ENCODE results near the gene EDEM2. TPM values are rescaled to one million over a fixed set of nuclear protein-coding genes. Genes with fewer than 3 reads are reported as not detected.
"Not testable (repeated sequence)": the region's sequence is repeated elsewhere in the genome, so short reads cannot be mapped to it uniquely, and the experiment has no call there.

Gene EDEM2, protein sequence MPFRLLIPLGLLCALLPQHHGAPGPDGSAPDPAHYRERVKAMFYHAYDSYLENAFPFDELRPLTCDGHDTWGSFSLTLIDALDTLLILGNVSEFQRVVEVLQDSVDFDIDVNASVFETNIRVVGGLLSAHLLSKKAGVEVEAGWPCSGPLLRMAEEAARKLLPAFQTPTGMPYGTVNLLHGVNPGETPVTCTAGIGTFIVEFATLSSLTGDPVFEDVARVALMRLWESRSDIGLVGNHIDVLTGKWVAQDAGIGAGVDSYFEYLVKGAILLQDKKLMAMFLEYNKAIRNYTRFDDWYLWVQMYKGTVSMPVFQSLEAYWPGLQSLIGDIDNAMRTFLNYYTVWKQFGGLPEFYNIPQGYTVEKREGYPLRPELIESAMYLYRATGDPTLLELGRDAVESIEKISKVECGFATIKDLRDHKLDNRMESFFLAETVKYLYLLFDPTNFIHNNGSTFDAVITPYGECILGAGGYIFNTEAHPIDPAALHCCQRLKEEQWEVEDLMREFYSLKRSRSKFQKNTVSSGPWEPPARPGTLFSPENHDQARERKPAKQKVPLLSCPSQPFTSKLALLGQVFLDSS
- 10 to 100 TPM; 27.9 to 30.6 TPM for total RNA-seq
- long read RNA-seq, donor 1, transcript EDEM2-202 (11 exons, 1,919 nt): major isoform, 13 of 19 reads
- long read RNA-seq, donor 1, partial matches to known transcripts: 0 of 19 reads
- long read RNA-seq, donor 1, other reads (novel, unspliced or antisense): 6 of 19 reads
- long read RNA-seq, donor 2, transcript EDEM2-202 (11 exons, 1,919 nt): major isoform, 80 of 131 reads
- long read RNA-seq, donor 2, partial matches to known transcripts: 7 of 131 reads
- long read RNA-seq, donor 2, other reads (novel, unspliced or antisense): 42 of 131 reads

DNA sequence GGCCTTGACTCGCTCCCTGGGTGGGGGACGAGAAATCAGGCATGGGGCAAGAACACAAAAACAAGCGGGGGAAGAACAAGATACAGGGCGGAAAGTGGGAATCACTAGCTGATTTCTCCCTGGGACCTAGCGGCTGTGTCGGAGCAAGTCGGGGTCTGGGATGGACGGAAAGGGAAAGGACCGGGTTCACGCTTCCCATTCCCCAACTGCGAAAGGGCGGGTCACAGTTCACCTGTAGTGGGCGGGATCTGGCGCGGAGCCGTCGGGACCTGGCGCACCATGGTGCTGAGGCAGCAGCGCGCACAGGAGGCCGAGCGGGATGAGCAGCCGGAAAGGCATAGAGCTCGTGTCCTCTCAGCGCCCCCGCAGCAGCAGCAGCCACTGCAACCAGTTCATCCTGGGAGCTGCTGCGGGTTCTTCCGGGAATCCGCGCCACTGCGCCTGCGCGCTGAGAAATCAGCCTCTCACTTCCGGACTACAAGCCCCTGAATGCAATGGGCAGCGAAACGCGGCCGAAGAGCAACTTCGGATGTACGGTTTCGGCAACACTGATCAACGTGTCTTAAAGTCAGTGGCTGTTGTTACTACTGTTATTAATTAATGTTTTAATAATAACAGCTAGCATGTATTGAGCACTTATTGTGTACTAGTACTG lies at the start of gene EDEM2:
EDEM2 (minus strand) TSS at position 417 of the 655 bp plus-strand sequence; CDS start at position 339, 78 bp downstream.
- intact Hi-C loops (cut with DNase I): loop anchor here in 1 of 2 donors (10.0 kb wide), 1 partner anchor 52 kb away; the partner anchor contains the start of gene TRPC4AP
- peak; percentile 99 for DNase-seq (ENCODE audit: low spot score)

DNA sequence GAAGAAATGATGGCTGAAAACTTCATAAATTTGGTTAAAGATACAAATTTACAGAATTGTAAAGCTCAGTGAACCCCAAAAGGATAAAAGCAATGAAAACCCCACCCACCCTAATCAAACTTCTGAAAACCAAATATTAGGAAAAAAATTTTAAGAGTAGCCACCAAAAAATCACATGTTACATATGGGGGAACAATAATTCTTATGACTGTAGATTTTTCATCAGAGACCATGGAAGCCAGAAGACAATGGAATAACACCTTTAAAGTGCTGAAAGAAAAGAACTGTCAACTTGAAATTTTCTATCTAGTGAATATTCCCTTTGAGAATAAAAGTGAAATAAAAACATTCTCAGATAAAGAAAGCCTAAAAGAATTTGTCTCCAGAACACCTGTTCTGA lies 49.2 kb upstream of the EDEM2 start:
- DNase-seq (ENCODE audit: low spot score): no peak

DNA sequence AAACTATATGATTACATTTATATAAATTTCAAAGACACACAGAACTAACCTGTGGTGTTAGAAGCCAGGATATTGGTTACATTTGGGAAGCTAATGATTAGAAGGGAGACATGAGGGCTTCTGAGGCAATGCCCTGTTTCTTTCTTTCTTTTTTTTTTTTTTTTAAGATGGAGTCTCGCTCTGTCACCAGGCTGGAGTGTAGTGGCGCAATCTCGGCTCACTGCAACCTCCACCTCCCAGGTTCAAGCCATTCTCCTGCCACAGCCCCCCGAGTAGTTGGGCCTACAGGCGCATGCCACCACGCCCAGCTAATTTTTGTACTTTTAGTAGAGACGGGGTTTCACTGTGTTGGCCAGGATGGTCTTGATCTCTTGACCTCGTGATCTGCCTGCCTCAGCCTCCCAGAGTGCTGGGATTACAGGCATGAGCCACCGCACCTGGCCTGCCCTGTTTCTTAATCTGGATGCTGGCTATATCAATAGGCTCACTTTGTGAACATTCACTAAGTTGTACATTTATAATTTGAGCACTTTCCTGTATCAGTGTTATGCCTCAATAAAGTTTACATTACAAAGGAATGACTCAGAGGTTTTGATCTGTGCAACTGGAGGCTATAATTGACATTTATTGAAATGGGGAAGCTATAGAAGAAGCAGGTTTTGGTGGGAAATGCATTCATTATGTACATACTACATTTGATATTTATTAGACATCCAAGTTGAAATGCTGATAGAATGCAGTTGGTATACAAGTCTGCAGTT lies 46.1 kb upstream of the EDEM2 start:
- DNase-seq (ENCODE audit: low spot score); intact Hi-C loops (cut with DNase I): not testable (repeated sequence)

More for the DNA sequence above, 49.2 kb upstream of the EDEM2 start:
- intact Hi-C loops (cut with DNase I): no loop called here

DNA sequence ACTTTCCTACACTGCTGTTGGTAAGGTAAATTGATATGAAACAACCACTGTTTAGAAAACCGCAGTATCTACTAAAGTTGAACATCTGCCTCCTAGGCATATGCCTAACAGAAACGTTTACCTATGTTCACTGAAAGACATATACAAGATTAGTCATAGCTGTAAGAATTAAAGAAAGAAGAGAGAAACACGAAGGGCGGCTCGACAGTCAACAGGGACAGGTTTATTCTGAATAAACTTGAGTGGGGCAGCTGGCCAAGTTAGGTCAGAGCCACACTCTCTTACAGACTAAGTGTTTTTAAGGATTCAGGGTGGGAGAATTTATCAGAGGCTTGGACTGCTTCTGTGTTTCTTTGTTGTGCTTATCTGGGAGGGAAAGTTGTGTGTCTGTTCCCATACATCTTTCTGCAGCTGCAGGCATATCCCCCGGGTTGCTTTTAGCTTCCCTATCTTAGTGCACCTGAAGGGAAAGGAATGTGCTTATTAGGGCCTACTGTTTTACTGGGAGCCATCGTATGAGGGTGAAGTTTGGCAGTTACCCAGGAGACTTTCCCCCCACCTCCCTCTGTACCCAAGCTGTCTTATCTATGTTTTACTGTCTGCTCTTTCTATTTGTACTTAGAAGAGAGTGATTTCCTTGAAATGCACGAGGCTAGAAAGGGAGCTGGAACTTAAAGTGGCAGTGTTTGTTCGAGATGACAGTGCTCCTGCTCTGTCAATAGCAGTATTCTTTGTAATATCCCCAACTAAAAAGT lies 45.2 kb upstream of the EDEM2 start:
- DNase-seq (ENCODE audit: low spot score): no peak

DNA sequence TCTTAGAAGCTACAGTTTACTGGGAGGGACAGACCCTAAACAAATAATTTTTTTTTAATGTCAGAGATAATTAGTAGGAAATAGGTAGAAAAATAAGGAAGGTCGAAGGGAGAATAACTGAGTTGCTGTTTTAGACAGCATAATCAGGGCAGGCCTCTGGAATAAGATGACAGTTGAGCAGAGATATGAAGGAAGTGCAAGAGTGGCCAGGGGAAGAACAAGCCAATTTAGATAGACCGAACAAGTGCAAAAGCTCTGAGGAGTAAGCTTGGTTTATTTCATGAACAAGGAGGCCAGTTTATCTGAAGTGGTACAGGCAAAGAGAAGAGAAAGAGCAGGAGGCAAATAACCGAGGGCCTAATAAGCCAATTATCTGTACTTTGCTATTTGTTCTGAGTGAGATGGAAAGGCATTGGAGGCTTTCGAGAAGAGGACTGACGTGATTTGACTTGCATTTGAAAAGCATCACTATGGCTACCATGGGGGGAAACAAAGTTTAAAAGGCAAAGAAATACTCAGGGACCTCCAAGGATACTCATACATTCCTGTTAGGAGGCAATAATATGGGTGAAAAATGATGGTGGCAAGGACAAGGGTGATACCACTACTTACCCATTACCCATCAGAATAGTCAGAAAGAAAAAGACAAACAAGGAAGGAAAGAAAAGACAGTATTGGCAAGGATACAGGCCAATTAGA lies 44.4 kb upstream of the EDEM2 start:
- intact Hi-C loops (cut with DNase I): no loop called here
- DNase-seq (ENCODE audit: low spot score): no peak

More for the DNA sequence above, 45.2 kb upstream of the EDEM2 start:
- intact Hi-C loops (cut with DNase I): no loop called here

DNA sequence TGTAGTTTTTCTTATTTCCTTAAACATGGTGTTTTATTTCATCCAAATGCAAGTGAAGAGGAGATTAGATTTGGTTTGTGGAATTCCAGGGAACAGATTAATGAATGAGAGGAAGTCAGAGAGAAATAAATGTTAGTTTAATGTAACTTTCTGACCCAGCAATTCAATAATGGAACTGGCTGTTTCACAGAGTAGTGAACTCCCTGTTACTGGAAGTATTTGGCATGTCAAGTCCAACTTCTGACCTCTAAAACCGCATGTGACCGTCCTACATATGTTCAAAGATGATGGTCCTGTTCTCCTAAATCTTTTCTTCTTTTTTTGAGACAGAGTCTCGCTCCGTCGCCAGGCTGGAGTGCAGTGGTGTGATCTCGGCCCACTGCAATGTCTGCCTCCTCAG lies 43.4 kb upstream of the EDEM2 start:
- intact Hi-C loops (cut with DNase I): no loop called here
- DNase-seq (ENCODE audit: low spot score): no peak

DNA sequence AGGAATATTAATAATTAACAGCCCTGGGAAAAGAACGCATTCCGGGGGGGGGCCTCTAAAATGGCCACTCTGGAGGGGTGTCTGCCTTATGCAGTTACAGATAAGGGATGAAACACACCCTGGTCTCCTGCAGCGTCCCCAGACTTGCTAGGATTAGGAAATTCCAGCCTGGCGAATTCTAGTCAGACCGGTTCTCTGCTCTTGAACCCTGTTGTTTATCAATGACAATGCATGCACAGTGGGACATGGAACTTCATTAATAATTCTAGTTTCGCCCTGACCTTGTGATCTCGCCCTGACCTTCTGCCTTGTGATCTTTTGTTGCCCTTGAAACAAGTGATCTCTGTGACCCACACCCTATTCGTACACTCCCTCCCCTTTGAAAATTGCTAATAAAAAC lies 42.1 kb upstream of the EDEM2 start:
- DNase-seq (ENCODE audit: low spot score); intact Hi-C loops (cut with DNase I): not testable (repeated sequence)

DNA sequence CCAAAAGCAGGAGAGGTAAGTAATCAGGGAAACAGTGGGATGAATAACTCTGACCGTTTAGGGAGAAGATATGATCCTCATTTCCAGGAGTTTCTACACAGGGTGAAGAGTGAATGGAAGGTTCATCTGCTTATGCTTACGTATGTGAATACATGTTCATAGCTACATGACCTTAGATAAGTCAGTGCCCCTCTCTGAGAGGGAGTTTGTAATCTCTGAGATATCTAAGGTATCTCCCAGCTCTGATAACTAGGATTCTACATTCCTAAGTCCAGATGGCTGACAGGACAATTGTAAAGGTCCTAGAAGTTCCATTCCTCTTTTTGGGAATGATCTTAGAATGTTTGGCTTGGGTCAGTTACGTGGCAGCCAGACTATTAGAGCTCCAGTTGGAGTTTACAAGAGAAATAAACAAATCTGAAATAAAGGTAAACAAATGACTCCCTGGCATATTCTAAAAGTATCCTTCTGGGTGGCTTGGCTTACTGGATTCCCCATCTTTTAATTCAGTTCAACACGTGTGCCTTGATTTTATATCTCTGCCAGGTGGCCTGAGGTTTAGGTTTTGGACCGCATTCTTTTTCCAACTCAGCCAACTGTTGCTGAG lies 40.6 kb upstream of the EDEM2 start:
- no peak for DNase-seq (ENCODE audit: low spot score)
- intact Hi-C loops (cut with DNase I): no loop called here

DNA sequence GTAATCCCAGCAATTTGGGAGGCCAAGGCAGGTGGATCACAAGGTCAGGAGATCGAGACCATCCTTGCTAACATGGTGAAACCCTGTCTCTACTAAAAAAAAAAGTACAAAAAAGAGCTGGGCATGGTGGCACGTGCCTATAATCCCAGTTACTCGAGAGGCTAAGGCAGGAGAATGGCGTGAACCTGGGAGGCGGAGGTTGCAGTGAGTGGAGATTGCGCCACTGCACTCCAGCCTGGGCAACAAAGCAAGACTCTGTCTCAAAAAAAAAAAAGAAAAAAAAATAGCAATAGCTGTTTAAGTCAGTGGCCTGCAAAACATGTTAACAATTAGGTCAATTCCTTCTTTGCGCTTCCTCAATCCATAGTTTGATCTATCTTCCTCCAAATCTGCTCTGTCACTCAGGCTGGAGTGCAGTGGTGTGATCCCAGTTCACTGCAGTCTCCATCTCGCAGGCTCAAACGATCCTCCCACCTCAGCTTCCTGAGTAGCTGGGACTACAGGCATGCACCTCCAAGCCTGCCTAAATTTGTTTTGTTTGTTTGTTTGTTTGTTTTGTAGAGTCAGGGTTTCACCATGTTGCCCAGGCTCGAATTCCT lies 39.7 kb upstream of the EDEM2 start:
- DNase-seq (ENCODE audit: low spot score); intact Hi-C loops (cut with DNase I): not testable (repeated sequence)

DNA sequence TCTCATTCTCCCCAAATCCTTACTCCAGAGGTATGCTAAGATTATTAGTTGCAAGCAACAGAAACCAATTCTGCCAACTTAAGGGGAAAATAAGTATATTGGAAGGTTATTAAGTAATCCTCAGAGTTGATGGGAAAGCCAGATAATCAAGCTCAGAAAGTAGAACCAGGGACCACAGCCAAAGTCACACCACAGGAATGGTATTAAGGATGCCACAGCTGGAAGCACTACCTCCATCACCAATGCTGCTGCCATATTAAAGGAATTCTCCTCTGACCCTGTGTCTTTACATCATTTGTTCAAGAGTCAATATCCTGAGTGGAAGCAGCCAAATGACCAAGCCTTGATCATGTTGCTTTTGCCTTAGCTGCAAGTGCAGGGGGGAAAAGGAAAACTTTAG lies 34.6 kb upstream of the EDEM2 start:
- intact Hi-C loops (cut with DNase I): no loop called here
- DNase-seq (ENCODE audit: low spot score): no peak

DNA sequence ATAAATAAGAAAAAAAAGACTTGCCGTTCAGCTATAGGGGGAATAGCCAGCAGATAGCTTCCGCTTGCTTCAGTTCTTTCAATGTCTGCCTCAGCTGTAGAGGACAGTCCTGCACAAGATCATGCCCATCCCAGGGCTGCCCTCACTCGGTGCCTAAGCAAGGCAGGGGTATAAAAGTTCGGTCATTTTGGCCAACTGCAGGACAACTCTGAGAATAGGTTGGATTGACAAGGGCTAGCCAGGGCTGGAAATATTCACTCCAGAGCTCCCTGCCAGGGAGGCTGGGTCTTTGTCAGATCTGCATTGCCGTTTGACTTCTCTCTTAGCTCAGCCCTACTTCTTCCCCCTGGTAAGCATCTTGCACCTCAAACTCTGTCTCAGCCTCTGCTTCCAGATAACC lies 33.1 kb upstream of the EDEM2 start:
- intact Hi-C loops (cut with DNase I): no loop called here
- no peak for DNase-seq (ENCODE audit: low spot score)

DNA sequence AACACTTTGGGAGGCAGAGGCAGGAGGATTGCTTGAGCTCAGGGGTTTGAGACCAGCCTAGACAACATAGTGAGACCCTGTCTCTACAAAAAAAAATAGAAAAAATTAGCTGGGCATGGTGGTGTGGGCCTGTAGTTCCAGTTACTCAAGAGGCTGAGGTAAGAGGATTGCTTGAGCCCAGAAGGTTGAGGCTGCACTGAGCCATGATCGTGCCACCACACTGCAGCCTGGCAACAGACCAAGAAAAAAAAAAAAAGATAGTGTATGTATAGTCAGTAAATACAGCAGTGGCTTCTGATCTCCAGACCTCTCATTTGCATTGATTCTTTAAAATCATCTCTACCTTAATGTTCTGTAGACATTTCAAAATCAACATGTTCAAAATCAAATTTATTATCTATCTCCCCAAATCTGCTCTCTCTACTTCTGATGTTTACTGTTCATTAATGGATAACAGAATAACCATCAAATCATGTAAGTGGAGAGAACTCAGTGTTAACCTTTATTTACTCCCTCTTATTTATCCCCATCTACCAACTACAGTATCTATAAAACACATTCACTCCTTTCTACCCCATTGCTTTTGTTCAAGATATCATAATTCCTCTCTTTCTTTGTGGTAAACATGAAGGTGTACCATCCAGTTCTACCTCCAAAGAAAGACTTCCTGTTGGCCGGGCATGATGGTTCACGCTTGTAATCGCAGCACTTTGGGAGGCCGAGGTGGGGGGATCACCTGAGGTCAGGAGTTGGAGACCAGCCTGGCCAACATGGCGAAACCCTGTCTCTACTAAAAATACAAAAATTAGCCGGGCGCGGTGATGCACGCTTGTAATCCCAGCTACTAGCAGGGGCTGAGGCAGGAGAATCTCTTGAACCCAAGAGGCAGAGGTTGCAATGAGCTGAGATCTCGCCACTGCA lies 32.4 kb upstream of the EDEM2 start:
- intact Hi-C loops (cut with DNase I): no loop called here
- DNase-seq (ENCODE audit: low spot score): no peak

DNA sequence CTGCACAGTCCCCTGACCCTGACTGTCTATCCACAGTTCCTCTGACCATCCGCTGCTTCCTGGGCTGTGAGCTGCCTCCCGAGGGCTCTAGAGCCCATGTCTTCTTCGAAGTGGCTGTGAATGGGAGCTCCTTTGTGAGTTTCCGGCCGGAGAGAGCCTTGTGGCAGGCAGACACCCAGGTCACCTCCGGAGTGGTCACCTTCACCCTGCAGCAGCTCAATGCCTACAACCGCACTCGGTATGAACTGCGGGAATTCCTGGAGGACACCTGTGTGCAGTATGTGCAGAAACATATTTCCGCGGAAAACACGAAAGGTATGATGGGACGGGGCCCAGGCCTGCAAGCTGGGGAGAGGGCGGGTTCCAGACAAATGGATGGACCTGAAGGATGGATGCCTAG lies 29.0 kb upstream of the EDEM2 start:
- no peak for DNase-seq (ENCODE audit: low spot score)
- intact Hi-C loops (cut with DNase I): no loop called here

DNA sequence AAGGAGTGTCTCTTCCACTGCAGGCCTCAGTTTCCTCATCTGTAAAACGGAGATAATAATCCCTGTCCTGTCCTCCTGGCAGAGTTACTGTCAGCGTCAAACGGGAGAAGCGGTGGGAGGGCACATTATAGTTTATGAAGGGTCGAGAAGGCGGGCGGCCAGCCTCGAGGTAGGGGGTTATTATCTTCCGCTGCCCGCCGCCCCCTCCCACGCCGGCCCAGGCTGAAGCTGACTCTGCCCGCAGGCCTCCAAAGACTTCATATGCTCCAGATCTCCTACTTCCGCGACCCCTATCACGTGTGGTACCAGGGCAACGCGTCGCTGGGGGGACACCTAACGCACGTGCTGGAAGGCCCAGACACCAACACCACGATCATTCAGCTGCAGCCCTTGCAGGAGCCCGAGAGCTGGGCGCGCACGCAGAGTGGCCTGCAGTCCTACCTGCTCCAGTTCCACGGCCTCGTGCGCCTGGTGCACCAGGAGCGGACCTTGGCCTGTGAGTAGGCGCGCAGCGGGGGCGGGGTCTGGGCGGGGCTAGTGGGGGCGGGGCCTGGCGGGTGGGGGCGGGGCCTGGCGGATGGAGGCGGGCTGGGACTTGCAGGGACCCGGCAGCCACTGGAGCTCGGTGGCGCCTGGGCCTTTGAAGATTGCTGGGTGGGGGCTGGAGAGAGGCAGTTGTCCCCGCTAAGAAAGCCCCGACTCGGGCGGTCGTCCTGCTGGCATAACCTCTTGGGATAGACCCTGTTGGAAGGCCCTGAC lies 27.5 kb upstream of the EDEM2 start:
- DNase-seq (ENCODE audit: low spot score): peak; percentile 83
- intact Hi-C loops (cut with DNase I): no loop called here

DNA sequence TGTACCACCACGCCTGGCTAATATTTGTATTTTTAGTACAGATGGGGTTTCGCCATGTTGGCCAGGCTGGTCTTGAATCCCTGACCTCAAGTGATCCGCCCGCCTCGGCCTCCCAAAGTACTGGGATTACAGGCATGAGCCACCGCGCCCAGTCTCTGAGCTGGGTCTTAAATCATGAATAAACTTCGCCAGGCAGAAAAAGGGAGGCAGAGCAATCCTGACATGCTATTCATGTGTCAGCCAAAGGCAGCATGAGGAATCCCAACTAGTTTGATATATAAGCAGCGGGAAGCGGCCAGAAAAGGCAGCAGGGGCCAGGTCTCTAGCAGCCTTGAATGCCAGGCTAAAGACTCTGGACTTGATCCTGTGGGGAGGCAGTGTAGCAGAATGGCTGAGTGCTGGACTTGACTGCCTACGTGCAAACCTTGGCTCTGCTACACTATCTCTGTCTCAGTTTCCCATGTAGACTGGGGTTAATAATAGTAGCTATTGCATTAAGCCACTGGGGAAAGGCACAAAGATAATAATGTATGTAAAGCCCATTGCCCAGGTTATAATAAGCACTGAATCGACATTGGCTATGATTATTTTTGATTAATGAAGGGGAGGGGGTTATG lies 26.5 kb upstream of the EDEM2 start:
- intact Hi-C loops (cut with DNase I): no loop called here
- no peak for DNase-seq (ENCODE audit: low spot score)

Measured in posterior vena cava (tissue), 2 donors.